NAMALWA (cell line): ENCODE data around the gene EN2.

Source experiments
- DNase-seq: peaks from one replicate; pipeline ENCODE4 v3.0.0-alpha.2; 2015; ENCODE audit warnings: low spot score

Gene EN2

GRCh38 chr7:155450970-155451801 lies 6.7 kb upstream of the EN2 start:
- no peak for DNase-seq

- DNase-seq = no peak
These were observed 6.1 kb upstream of the EN2 start for GRCh38 chr7:155451840-155452239.

GRCh38 chr7:155452505-155453295 lies 5.2 kb upstream of the EN2 start:
- DNase-seq = no peak

- no peak for DNase-seq
These were observed 4.4 kb upstream of the EN2 start for GRCh38 chr7:155453296-155454182.

- DNase-seq = no peak
These were observed 3.5 kb upstream of the EN2 start for GRCh38 chr7:155454183-155455112.

GRCh38 chr7:155455132-155455693 lies 2.7 kb upstream of the EN2 start:
- no peak for DNase-seq

- no peak for DNase-seq
These were observed 1.9 kb upstream of the EN2 start for GRCh38 chr7:155455776-155456737.

- no peak for DNase-seq
These were observed 988 bp upstream of the EN2 start for GRCh38 chr7:155456738-155457543.

GRCh38 chr7:155457544-155458110 lies 302 bp upstream of the EN2 start:
- no peak for DNase-seq

- DNase-seq = no peak
These were observed 1.2 kb downstream of the EN2 start for GRCh38 chr7:155458878-155459699.

- DNase-seq = no peak
These were observed 2.0 kb downstream of the EN2 start for GRCh38 chr7:155459700-155460461.

- DNase-seq = no peak
These were observed 3.1 kb downstream of the EN2 start for GRCh38 chr7:155460926-155461613.

GRCh38 chr7:155461631-155462030 lies 3.7 kb downstream of the EN2 start:
- no peak for DNase-seq

- no peak for DNase-seq
These were observed 4.3 kb downstream of the EN2 start for GRCh38 chr7:155462163-155462735.

GRCh38 chr7:155463114-155463811 lies 5.3 kb downstream of the EN2 start:
- DNase-seq = no peak
